K562 (cell line): ENCODE measurements around the gene CD6. TPM values are rescaled to one million over a fixed set of nuclear protein-coding genes. Genes with fewer than 3 reads are reported as not detected.

Experiments
- ATAC-seq: fragments of 200-7000 bp; cut with Tn5 transposase; 3 replicates; pipeline ENCODE4 v1.9.1; 2020; ENCODE audit warnings: moderate library complexity
- BruUV-seq: library from RNA; stranded (reverse); fragments of 400-500 nt; replicated peaks from 2 replicates; lab custom pipeline; 2021; lab: Mats Ljungman, UMichigan
- CTCF ChIA-PET: fragments of 300-600 bp; formaldehyde crosslinking; extraction: SDS; loops from one replicate; lab custom pipeline; 2021; ENCODE audit warnings: low intra/inter-chr PET ratio; lab: Yijun Ruan, JAX
- POLR2A ChIA-PET: fragments of 300-600, 350-650 bp; sonication (Branson Sonifier 250); formaldehyde crosslinking; extraction: SDS; loops from one replicate; lab custom pipeline; 2021; ENCODE audit warnings: antibody characterized with exemption, inconsistent platforms; lab: Yijun Ruan, JAX
- DNase-seq, 4 experiments: peaks; one replicate each; pipeline versions ENCODE4 v3.0.0 to v3.0.0-alpha.2; 2011 to 2018; ENCODE audit warnings: low spot score in 3 of 4, mixed read lengths in 3 of 4; ENCODE audit errors: extremely low read depth in 1 of 4
- FAIRE-seq: peaks from 2 replicates; lab custom pipeline; 2011; peaks lifted over from hg19 to GRCh38; lab: Jason Lieb, UNC
- H2AFZ ChIP-seq: 2 replicates; pipeline ENCODE4 v1.6.0; 2011; ENCODE audit warnings: low read depth, low read length, control low read depth, inconsistent platforms
- H3K27ac ChIP-seq: fragments of 200-600 bp; 3 replicates; pipeline ENCODE4 v1.8.0; 2011; ENCODE audit warnings: low read depth, mild to moderate bottlenecking, control low read depth, inconsistent platforms, low read length, moderate library complexity, mixed read lengths; ENCODE audit errors: extremely low read depth
- H3K27me3 ChIP-seq, 2 experiments: fragments of 300-600 bp in 1 of 2; 2 replicates in 1 of 2; 3 replicates in 1 of 2; pipeline versions ENCODE4 v1.6.0 to v1.8.0; 2011; ENCODE audit warnings: inconsistent platforms in 2 of 2, low read length in 2 of 2, mild to moderate bottlenecking in 1 of 2, mixed read lengths in 1 of 2, moderate library complexity in 1 of 2; ENCODE audit not compliant: control insufficient read depth in 2 of 2, insufficient read depth in 2 of 2
- H3K36me3 ChIP-seq: fragments of 300-600 bp; 3 replicates; pipeline ENCODE4 v1.8.0; 2011; ENCODE audit warnings: mild to moderate bottlenecking, low read length, inconsistent platforms; ENCODE audit not compliant: control insufficient read depth, insufficient read depth
- H3K4me1 ChIP-seq, 2 experiments: fragments of 200-600 bp in 1 of 2; replicated peaks in 1 of 2; 2 replicates in 1 of 2; 3 replicates in 1 of 2; pipeline versions ENCODE4 v1.5.1 to v1.8.0; 2011; ENCODE audit warnings: inconsistent platforms in 2 of 2, low read length in 2 of 2, mild to moderate bottlenecking in 1 of 2, mixed read lengths in 1 of 2, moderate library complexity in 1 of 2; ENCODE audit not compliant: control insufficient read depth in 2 of 2, insufficient read depth in 2 of 2
- H3K4me2 ChIP-seq: 2 replicates; pipeline ENCODE4 v1.6.1; 2011; ENCODE audit warnings: low read length, control low read depth, inconsistent platforms, mixed read lengths; ENCODE audit not compliant: insufficient read depth
- H3K4me3 ChIP-seq: fragments of 200-600 bp; sonication (generic), shearing (Covaris generic); 2 replicates; pipeline ENCODE4 v1.5.1; 2016; ENCODE audit warnings: control low read depth, inconsistent platforms
- H3K79me2 ChIP-seq: fragments of 200-600 bp; 3 replicates; pipeline ENCODE4 v1.8.0; 2011; ENCODE audit warnings: low read length, inconsistent platforms; ENCODE audit not compliant: control insufficient read depth, insufficient read depth
- H3K9ac ChIP-seq, 2 experiments: 2 replicates each; pipeline versions ENCODE4 v1.6.0 to v1.6.1; 2011; ENCODE audit warnings: low read depth in 2 of 2, low read length in 2 of 2, control low read depth in 1 of 2, inconsistent platforms in 1 of 2, mild to moderate bottlenecking in 1 of 2, mixed read lengths in 1 of 2; ENCODE audit not compliant: insufficient read depth in 1 of 2
- H3K9me1 ChIP-seq: one replicate; pipeline ENCODE4 v1.6.0; 2011; ENCODE audit warnings: inconsistent platforms, mild to moderate bottlenecking, low read length, moderate library complexity; ENCODE audit not compliant: control insufficient read depth, insufficient read depth
- H3K9me3 ChIP-seq: replicated peaks from 2 replicates; pipeline ENCODE4 v1.5.1; 2011; ENCODE audit warnings: low read depth, low read length, inconsistent platforms; ENCODE audit not compliant: control insufficient read depth, insufficient read depth
- H4K20me1 ChIP-seq: replicated peaks from 2 replicates; pipeline ENCODE4 v1.6.1; 2011; ENCODE audit warnings: low read length, inconsistent platforms, mixed read lengths; ENCODE audit not compliant: control insufficient read depth, insufficient read depth
- CAMTA2 ChIP-seq: fragments of 250-450 bp; sonication (Bioruptor Pico); conservative IDR thresholded peaks from 2 replicates; pipeline ENCODE4 v1.5.1; 2022
- NFIC ChIP-seq: fragments of 450-650 bp; IDR thresholded peaks from 2 replicates; pipeline ENCODE4 v1.6.1; 2017; ENCODE audit warnings: mild to moderate bottlenecking, inconsistent platforms
- PRPF4 ChIP-seq: fragments of 200-400 bp; formaldehyde crosslinking; IDR thresholded peaks from one replicate; pipeline ENCODE4 v1.6.1; 2017; ENCODE audit warnings: low read length, low read depth, mild to moderate bottlenecking; ENCODE audit not compliant: insufficient read depth, poor library complexity, severe bottlenecking
- RCOR1 ChIP-seq, 2 experiments: IDR thresholded peaks; 2 replicates each; pipeline ENCODE4 v1.6.1; 2012; ENCODE audit warnings: low read depth in 2 of 2, low read length in 2 of 2, borderline replicate concordance in 1 of 2, improper control_type of control experiment in 1 of 2
- TAF15 ChIP-seq: fragments of 200-400 bp; formaldehyde crosslinking; IDR thresholded peaks from 2 replicates; pipeline ENCODE4 v1.6.1; 2017; ENCODE audit warnings: mild to moderate bottlenecking, low read depth, low read length, moderate library complexity
- TAL1 ChIP-seq: fragments of 450-650 bp; IDR thresholded peaks from 2 replicates; pipeline ENCODE4 v1.6.1; 2016; ENCODE audit warnings: mild to moderate bottlenecking
- whole genome bisulfite sequencing: fragments of 100-300 bp; shearing (Covaris generic); methylation state at CpG from one replicate; pipeline ENCODE4 v1.1.6; 2016; ENCODE audit warnings: low coverage, mixed read lengths; ENCODE audit not compliant: insufficient coverage; ENCODE audit errors: missing lambda C conversion rate; 5-methylcytosine and 5-hydroxymethylcytosine counted together
- in situ Hi-C: fragments of 300-500 bp; cut with MboI; formaldehyde crosslinking; loops from 4 replicates; pipeline ENCODE4 v1.15.0; 2018; ENCODE audit warnings: inconsistent platforms, mixed read lengths
- intact Hi-C: fragments of 100-400 bp; cut with micrococcal nuclease; formaldehyde crosslinking; loops from 2 replicates; pipeline ENCODE4 v1.14.2; 2022
- polyA plus RNA-seq, 8 experiments: library from polyadenylated mRNA; depleted of rRNA in 4 of 8; stranded (reverse) in 5 of 8; unstranded in 3 of 8; fragments of >200 nt; fragmentation: Nextera tagmentation in 2 of 8; fragmentation: Illumina TruSeq in 1 of 8; extraction: Ambion mirVana in 2 of 8; extraction: Trizol in 1 of 8; gene quantifications; 2 replicates each; pipeline versions ENCODE4 v1.2.1 to v1.2.3, GENCODE V29; 2011 to 2014; ENCODE audit warnings: inconsistent platforms in 1 of 8, missing spikeins in 1 of 8
- total RNA-seq, 7 experiments: library from RNA; depleted of rRNA in 6 of 7; stranded (reverse); fragments of >200 nt in 6 of 7; fragmentation: Illumina TruSeq in 2 of 7; extraction: Trizol in 2 of 7; gene quantifications; 2 replicates each; pipeline versions ENCODE4 v1.2.1 to v1.2.3, GENCODE V29; 2011 to 2021; ENCODE audit warnings: low replicate concordance in 1 of 7

CD6 gene
- total and polyA plus RNA-seq, 9 of the 15 experiments (the other 6 are each of a cell fraction or from before 2014, with no cell fraction given) = 0.84 TPM; not detected in 8

DNA sequence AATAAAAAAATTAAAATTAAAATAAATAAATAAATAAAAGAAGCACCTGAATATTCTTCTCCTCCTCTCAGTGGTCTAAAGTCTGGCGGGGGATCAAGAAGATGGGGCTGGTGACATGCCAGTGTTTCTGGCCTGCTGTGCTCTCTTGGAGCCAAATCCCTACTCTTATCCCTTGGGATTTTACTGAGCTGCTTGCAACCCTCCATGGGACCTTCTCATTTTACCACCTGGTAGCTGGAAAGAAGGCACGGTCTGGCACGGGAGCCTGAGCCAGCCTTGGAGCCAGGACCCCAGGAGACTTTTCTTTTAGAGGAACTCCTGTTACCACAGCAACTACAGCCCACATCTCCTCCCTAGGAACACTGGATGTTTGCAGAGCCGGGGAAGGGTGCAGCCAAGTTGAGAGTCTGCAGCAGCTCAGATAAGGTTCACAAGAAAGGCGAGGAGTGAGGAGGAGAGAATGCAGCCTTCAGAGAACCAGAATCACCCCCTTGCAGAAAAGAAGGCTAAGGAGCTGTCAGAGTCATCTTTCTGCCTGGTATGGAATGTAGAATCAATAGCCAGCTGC is 21.4 kb downstream of the CD6 start (continued):
- no peak for TF ChIP-seq RCOR1 (IDR thresholded peaks at IDR 0.05; ENCODE audit: borderline replicate concordance in 1 of 2, low read depth in 2 of 2, low read length in 2 of 2)
- TF ChIP-seq TAL1 = peak; percentile 47
- TF ChIP-seq CAMTA2 (CRISPR knock-in tag) = no peak
- no peak for TF ChIP-seq PRPF4

DNA sequence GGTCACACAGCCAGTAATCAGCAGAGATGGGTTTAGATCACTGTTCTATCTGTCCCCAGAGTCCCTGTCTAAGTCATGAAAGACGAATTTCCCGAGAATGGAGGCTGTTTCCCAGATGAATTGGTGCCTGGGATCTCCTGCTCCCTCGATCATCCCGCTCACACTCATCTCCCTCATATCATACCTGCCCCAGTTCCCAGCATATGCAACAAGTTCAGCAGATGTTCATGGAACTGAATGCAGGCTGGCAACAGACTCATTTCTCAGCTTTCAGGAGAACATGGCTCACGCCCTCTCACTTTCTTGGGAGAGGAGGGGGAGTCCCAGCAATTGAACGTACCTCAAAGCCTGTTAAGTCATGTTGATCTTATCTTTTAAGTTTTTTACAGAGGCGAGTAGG is 22.1 kb downstream of the CD6 start:
- Histone ChIP-seq H2AFZ (no peak overlapping the region), H3K27ac (no peak overlapping the region), H3K9me3 (no peaks in the 10 kb centered on the region), H3K4me3 (no peak overlapping the region), H3K79me2 (no peaks in the 10 kb centered on the region), H3K9me1 (no peaks in the 10 kb centered on the region), H3K4me2 (no peak overlapping the region), H3K4me1 (peaks cover 0 to 6% of the 10 kb centered on the region in 2 experiments; a peak in 1 of 5 replicates), H3K36me3 (no peaks in the 10 kb centered on the region), H3K27me3 (peaks cover 31 to 62% of the 10 kb centered on the region in 2 experiments), H3K9ac (no peak overlapping the region; a peak in 1 of 4 replicates), H4K20me1 (peaks cover 7% of the 10 kb centered on the region; the same call in 1 of the 2 replicates)
- no peak for TF ChIP-seq TAF15
- no peak for TF ChIP-seq NFIC
- ChIA-PET CTCF (no interaction called here), POLR2A (interaction anchor here (1.0 to 1.1 kb wide), 2 partner anchors 29 to 87 kb away, joined by 4 read pairs; no protein-coding TSS in a partner anchor)
- FAIRE-seq (no peak), DNase-seq (no peak), ATAC-seq (no peak)
- WGBS = 2% methylated on average over 7 of the region's 7 CpGs
- in situ Hi-C loops (no loop called here), intact Hi-C loops (no loop called here)
- no TSS peak for BruUV-seq
